A549 (cell line): ENCODE results near the gene SLC1A4. TPM values are rescaled to one million over a fixed set of nuclear protein-coding genes. Genes with fewer than 3 reads are reported as not detected.

ENCODE experiments used
- ATAC-seq, 2 experiments: fragments of 200-7000 bp in 1 of 2; fragments of >200 bp in 1 of 2; cut with Nextera tagmentation in 1 of 2; cut with Tn5 transposase in 1 of 2; 3 replicates each; pipeline versions ENCODE4 v1.8.0 to v1.9.1; 2018 to 2020; ENCODE audit warnings: mild to moderate bottlenecking in 1 of 2, moderate library complexity in 1 of 2
- CTCF ChIA-PET: fragments of 300-600 bp; sonication (Branson Sonifier 250); formaldehyde crosslinking; extraction: SDS; loops from one replicate; lab custom pipeline; 2021; ENCODE audit warnings: antibody characterized with exemption, inconsistent platforms; lab: Yijun Ruan, JAX
- POLR2A ChIA-PET: fragments of 350-600 bp; formaldehyde crosslinking; extraction: SDS; loops from one replicate; lab custom pipeline; 2021; ENCODE audit warnings: antibody characterized with exemption, inconsistent platforms; lab: Yijun Ruan, JAX
- DNase-seq, 2 experiments: peaks; one replicate each; pipeline versions ENCODE4 v3.0.0 to v3.0.0-alpha.2; 2011 to 2016; ENCODE audit warnings: low read depth in 1 of 2, low spot score in 1 of 2
- FAIRE-seq: peaks from 2 replicates; lab custom pipeline; 2011; peaks lifted over from hg19 to GRCh38; lab: Jason Lieb, UNC
- H3K27ac ChIP-seq, 2 experiments: fragments of >200 bp; sonication (Bioruptor Twin); formaldehyde crosslinking; 3 replicates each; pipeline ENCODE4 v1.5.1; 2016 to 2017
- H3K4me1 ChIP-seq: fragments of >200 bp; sonication (Bioruptor Twin); formaldehyde crosslinking; 3 replicates; pipeline ENCODE4 v1.6.1; 2016
- H3K4me2 ChIP-seq: fragments of >200 bp; sonication (Bioruptor Twin); formaldehyde crosslinking; 3 replicates; pipeline ENCODE4 v1.6.1; 2016
- H3K4me3 ChIP-seq: fragments of >200 bp; sonication (Bioruptor Twin); formaldehyde crosslinking; 3 replicates; pipeline ENCODE4 v1.5.1; 2016
- H3K9me3 ChIP-seq: fragments of >200 bp; sonication (Bioruptor Twin); formaldehyde crosslinking; 3 replicates; pipeline ENCODE4 v1.6.1; 2016
- ATOH8 ChIP-seq: fragments of 250-450 bp; sonication (Bioruptor Pico); IDR thresholded peaks from 2 replicates; pipeline ENCODE4 v1.5.0; 2020; ENCODE audit warnings: low read depth, mild to moderate bottlenecking, moderate library complexity
- BCL3 ChIP-seq: fragments of >200 bp; sonication (Bioruptor Twin); formaldehyde crosslinking; IDR thresholded peaks from 3 replicates; pipeline ENCODE4 v1.6.1; 2016
- BHLHE40 ChIP-seq: IDR thresholded peaks from 2 replicates; pipeline ENCODE4 v1.6.1; 2012; ENCODE audit warnings: low read depth, low read length, inconsistent platforms
- CBX2 ChIP-seq: fragments of 200-600 bp; sonication (generic); IDR thresholded peaks from 2 replicates; pipeline ENCODE4 v1.6.1; 2016; ENCODE audit warnings: low read depth, mild to moderate bottlenecking, borderline replicate concordance
- CBX8 ChIP-seq: fragments of 200-600 bp; sonication (generic); IDR thresholded peaks from 2 replicates; pipeline ENCODE4 v1.6.1; 2016
- CHD2 ChIP-seq: fragments of 150-350 bp; IDR thresholded peaks from 2 replicates; pipeline ENCODE4 v1.6.1; 2014; ENCODE audit warnings: low read length; ENCODE audit not compliant: partially characterized antibody
- CHD4 ChIP-seq: fragments of 200-600 bp; sonication (generic); IDR thresholded peaks from 2 replicates; pipeline ENCODE4 v1.6.1; 2016; ENCODE audit warnings: antibody characterized with exemption, mild to moderate bottlenecking, borderline replicate concordance
- CTCF ChIP-seq: fragments of >200 bp; sonication (Bioruptor Twin); formaldehyde crosslinking; IDR thresholded peaks from 3 replicates; pipeline ENCODE4 v1.5.1; 2016
- EHMT2 ChIP-seq: fragments of 200-600 bp; sonication (generic); IDR thresholded peaks from 2 replicates; pipeline ENCODE4 v1.6.1; 2016; ENCODE audit warnings: antibody characterized with exemption, low read depth, mild to moderate bottlenecking, moderate library complexity
- FOSL2 ChIP-seq, 2 experiments: fragments of 450-650 bp in 1 of 2; fragments of >200 bp in 1 of 2; sonication (Bioruptor Twin) in 1 of 2; formaldehyde crosslinking; IDR thresholded peaks; 2 replicates each; pipeline versions ENCODE4 v1.5.0 to v1.6.1; 2016 to 2020; ENCODE audit warnings: mild to moderate bottlenecking in 1 of 2, moderate library complexity in 1 of 2
- GATA3 ChIP-seq: IDR thresholded peaks from 2 replicates; pipeline ENCODE4 v1.6.1; 2012; ENCODE audit warnings: borderline replicate concordance
- HDAC2 ChIP-seq: fragments of 200-600 bp; sonication (generic); IDR thresholded peaks from 2 replicates; pipeline ENCODE4 v1.6.1; 2016
- HES2 ChIP-seq: fragments of >200 bp; sonication (Bioruptor Twin); formaldehyde crosslinking; IDR thresholded peaks from 2 replicates; pipeline ENCODE4 v1.6.1; 2016
- HEYL ChIP-seq: fragments of 250-450 bp; sonication (Bioruptor Pico); IDR thresholded peaks from 2 replicates; pipeline ENCODE4 v1.8.0; 2021; ENCODE audit warnings: mild to moderate bottlenecking, moderate library complexity
- HMGXB4 ChIP-seq: fragments of 250-450 bp; sonication (Bioruptor Pico); IDR thresholded peaks from 2 replicates; pipeline ENCODE4 v1.5.0; 2021; ENCODE audit warnings: mild to moderate bottlenecking, moderate library complexity, borderline replicate concordance
- HOXB5 ChIP-seq: fragments of 250-450 bp; sonication (Bioruptor Pico); IDR thresholded peaks from 2 replicates; pipeline ENCODE4 v1.5.0; 2020; ENCODE audit warnings: mild to moderate bottlenecking, moderate library complexity
- JUNB ChIP-seq: fragments of >200 bp; sonication (Bioruptor Twin); formaldehyde crosslinking; IDR thresholded peaks from 2 replicates; pipeline ENCODE4 v1.6.1; 2016
- KDM1A ChIP-seq: fragments of 200-600 bp; sonication (generic); IDR thresholded peaks from 2 replicates; pipeline ENCODE4 v1.6.1; 2016; ENCODE audit warnings: low read depth, mild to moderate bottlenecking
- MAZ ChIP-seq: fragments of 150-350 bp; IDR thresholded peaks from 2 replicates; pipeline ENCODE4 v1.6.1; 2014; ENCODE audit warnings: antibody characterized with exemption, low read depth, low read length, borderline replicate concordance
- NFE2L2 ChIP-seq: fragments of 150-350 bp; conservative IDR thresholded peaks from 2 replicates; pipeline ENCODE4 v1.6.1; 2014; ENCODE audit warnings: low read length
- NR3C1 ChIP-seq: fragments of >200 bp; sonication (Bioruptor Twin); formaldehyde crosslinking; IDR thresholded peaks from 3 replicates; pipeline ENCODE4 v1.6.1; 2017
- POLR2AphosphoS2 ChIP-seq: conservative IDR thresholded peaks from 2 replicates; pipeline ENCODE4 v1.6.1; 2012; ENCODE audit warnings: low read length, improper control_type of control experiment, inconsistent platforms
- RAD21 ChIP-seq, 2 experiments: fragments of >200 bp in 1 of 2; sonication (Bioruptor Twin) in 1 of 2; formaldehyde crosslinking in 1 of 2; IDR thresholded peaks in 1 of 2; conservative IDR thresholded peaks in 1 of 2; 2 replicates in 1 of 2; 3 replicates in 1 of 2; pipeline ENCODE4 v1.6.1; 2012 to 2018; ENCODE audit warnings: inconsistent platforms in 1 of 2
- RARB ChIP-seq: fragments of 250-450 bp; sonication (Bioruptor Pico); IDR thresholded peaks from 2 replicates; pipeline ENCODE4 v1.8.0; 2021; ENCODE audit warnings: mild to moderate bottlenecking, moderate library complexity
- RCOR1 ChIP-seq: fragments of 150-350 bp; IDR thresholded peaks from 2 replicates; pipeline ENCODE4 v1.6.1; 2014; ENCODE audit warnings: antibody characterized with exemption, low read length, low read depth
- SREBF2 ChIP-seq: fragments of 450-650 bp; IDR thresholded peaks from 2 replicates; pipeline ENCODE4 v1.6.1; 2014; ENCODE audit warnings: mild to moderate bottlenecking, moderate library complexity
- TP53 ChIP-seq: fragments of 250-450 bp; sonication (Bioruptor Pico); IDR thresholded peaks from 2 replicates; pipeline ENCODE4 v1.5.0; 2021; ENCODE audit warnings: mild to moderate bottlenecking, moderate library complexity
- ZFP36 ChIP-seq: fragments of 450-650 bp; IDR thresholded peaks from 2 replicates; pipeline ENCODE4 v1.6.1; 2014; ENCODE audit warnings: borderline replicate concordance; ENCODE audit not compliant: partially characterized antibody
- ZSCAN20 ChIP-seq: fragments of 250-450 bp; sonication (Bioruptor Pico); IDR thresholded peaks from 2 replicates; pipeline ENCODE4 v1.8.0; 2022; ENCODE audit warnings: mild to moderate bottlenecking, moderate library complexity
- WGBS: methylation state at CpG from one replicate; pipeline ENCODE4 v1.1.6; 2017; ENCODE audit errors: missing lambda C conversion rate; 5-methylcytosine and 5-hydroxymethylcytosine counted together
- polyA plus RNA-seq, 4 experiments: library from polyadenylated mRNA; depleted of rRNA in 3 of 4; stranded (reverse); fragments of >200 nt; fragmentation: RNase III in 1 of 4; extraction: RNeasy Plus Mini Kit Qiagen cat#74134 plus additional on column Dnase treatment in 1 of 4; gene quantifications; 2 replicates in 3 of 4; 3 replicates in 1 of 4; pipeline ENCODE4 v1.2.3, GENCODE V29; 2011 to 2017
- TF ChIP-seq, protein P1 (sequence below): IDR thresholded peaks from 2 replicates; pipeline ENCODE4 v1.6.1; 2012
- TF ChIP-seq, protein P2 (sequence below): fragments of 150-350 bp; IDR thresholded peaks from 2 replicates; pipeline ENCODE4 v1.6.1; 2014; ENCODE audit warnings: low read depth, mild to moderate bottlenecking, low read length

SLC1A4 gene
- polyA plus RNA-seq, 2 of the 4 experiments (the other 2 are of a cell fraction): 9.1 to 26.4 TPM

- TF ChIP-seq CBX2 (no peak), MAZ (no peak), BHLHE40 (0 out of 2 replicates have a peak, but pooled peaks have one; percentile 21), ATOH8 (no peak), KDM1A (no peak), SREBF2 (no peak), HES2 (no peak), CBX8 (no peak), TP53 (no peak), GATA3 (peak; percentile 80; the same call in 1 of the 2 replicates), RCOR1 (no peak), HOXB5 (no peak), CHD4 (no peak), NR3C1 (no peak), HDAC2 (no peak), RARB (CRISPR knock-in tag) (no peak), POLR2AphosphoS2 (no peak), NFE2L2 (peak; percentile 38; the same call in 1 of the 2 replicates), ZFP36 (no peak), BCL3 (peak; percentile 44; the same call in 1 of the 3 replicates), CTCF (no peak), EHMT2 (no peak)
- TF ChIP-seq, protein P1, sequence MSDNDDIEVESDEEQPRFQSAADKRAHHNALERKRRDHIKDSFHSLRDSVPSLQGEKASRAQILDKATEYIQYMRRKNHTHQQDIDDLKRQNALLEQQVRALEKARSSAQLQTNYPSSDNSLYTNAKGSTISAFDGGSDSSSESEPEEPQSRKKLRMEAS: peak; percentile 85
- TF ChIP-seq, protein P2, sequence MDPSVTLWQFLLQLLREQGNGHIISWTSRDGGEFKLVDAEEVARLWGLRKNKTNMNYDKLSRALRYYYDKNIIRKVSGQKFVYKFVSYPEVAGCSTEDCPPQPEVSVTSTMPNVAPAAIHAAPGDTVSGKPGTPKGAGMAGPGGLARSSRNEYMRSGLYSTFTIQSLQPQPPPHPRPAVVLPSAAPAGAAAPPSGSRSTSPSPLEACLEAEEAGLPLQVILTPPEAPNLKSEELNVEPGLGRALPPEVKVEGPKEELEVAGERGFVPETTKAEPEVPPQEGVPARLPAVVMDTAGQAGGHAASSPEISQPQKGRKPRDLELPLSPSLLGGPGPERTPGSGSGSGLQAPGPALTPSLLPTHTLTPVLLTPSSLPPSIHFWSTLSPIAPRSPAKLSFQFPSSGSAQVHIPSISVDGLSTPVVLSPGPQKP: no peak
These were observed 13.9 kb upstream of the SLC1A4 start (continued) for GRCh38 chr2:64975232-64975821.

GRCh38 chr2:64976276-64976675, 12.9 kb upstream of the SLC1A4 start:
- ChIA-PET CTCF (no interaction called here), POLR2A (no interaction called here)
- Histone ChIP-seq H3K9me3 (no peaks in the 10 kb centered on the region), H3K4me2 (peak overlapping the region; percentile 58), H3K4me3 (no peak overlapping the region), H3K4me1 (peaks cover 50% of the 10 kb centered on the region), H3K27ac (peak overlapping the region; percentile 16 to 71)
- no peak; a peak in 2 of 6 replicates for ATAC-seq
- no peak for FAIRE-seq
- DNase-seq: no peak
- WGBS: 94% methylated on average over 1 of the region's 1 CpG
- no peak for TF ChIP-seq HOXB5
- TF ChIP-seq RAD21 (conservative IDR thresholded peaks at IDR 0.05 in 1 of 2, IDR thresholded peaks at IDR 0.05 in 1 of 2): no peak
- no peak for TF ChIP-seq CHD2
- TF ChIP-seq HMGXB4 (CRISPR knock-in tag): no peak
- no peak for TF ChIP-seq NFE2L2
- no peak for TF ChIP-seq FOSL2 (IDR thresholded peaks at IDR 0.05)
- TF ChIP-seq FOSL2 (CRISPR knock-in tag; IDR thresholded peaks at IDR 0.05): no peak
- TF ChIP-seq KDM1A: no peak
- no peak for TF ChIP-seq JUNB
- no peak for TF ChIP-seq ZSCAN20 (CRISPR knock-in tag)
- TF ChIP-seq HEYL (CRISPR knock-in tag): no peak
